Stimulated activated CD4-positive, alpha-beta T cell treated with anti-CD3 and anti-CD28 coated beads, Interleukin-15, amount 100 ng/mL, for 48 hours (primary cell): ENCODE measurements around the gene CCDC121.

ENCODE experiments used
- DNase-seq, 2 donors: peaks; one replicate each; pipeline ENCODE4 v3.0.0-alpha.2; 2020; ENCODE audit warnings: low read depth in 2 of 2

Gene CCDC121

DNA sequence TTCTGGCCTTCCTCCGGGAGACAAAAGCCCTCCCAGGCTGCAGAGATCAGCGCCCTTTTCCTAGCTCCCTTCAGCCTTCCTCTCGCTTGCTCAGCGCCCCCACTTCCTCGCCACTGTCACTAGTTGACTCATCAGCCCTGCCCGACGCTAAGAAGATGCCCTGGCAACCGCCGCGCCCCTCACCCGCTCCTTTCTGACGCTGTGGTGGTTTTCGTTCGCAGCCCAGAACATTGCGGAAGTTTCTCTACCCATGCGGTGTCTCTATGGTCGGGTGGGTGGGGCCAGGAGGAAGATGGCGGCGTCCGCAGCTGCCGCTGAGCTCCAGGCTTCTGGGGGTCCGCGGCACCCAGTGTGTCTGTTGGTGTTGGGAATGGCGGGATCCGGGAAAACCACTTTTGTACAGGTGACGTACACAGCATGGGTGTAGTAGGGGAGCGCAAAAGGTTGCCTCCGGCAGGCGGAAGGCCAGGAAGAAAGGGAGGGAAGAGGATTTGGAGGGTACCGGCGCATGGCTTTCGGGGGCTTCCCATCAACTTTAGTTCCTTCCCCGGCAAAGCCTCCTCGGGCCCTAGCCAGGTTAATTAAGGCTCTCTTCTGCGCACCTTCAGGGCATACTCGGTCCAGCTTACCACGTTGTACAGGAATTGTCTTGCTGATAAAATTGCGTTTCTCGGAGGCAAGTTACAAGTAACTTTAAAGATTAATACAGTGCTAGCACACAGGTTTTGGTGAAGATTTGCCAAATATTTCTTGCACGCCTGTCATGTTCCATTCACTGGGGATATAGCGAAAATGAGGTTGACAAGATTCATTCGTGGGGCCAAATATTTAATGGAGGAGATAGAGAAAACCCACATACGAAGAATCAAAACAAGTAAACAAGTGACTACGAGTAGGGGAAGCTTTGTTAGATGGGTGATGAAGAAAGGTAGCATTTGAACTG lies at the start of gene CCDC121, which contains the start of gene GPN1:
CCDC121 (minus strand) TSS at position 246 of the 943 bp plus-strand sequence. CDS start 1,213 bp downstream, outside the sequence.
GPN1 (plus strand) TSS at position 284 of the 943 bp plus-strand sequence; CDS start at position 293, 9 bp downstream.
- peak; percentile 90 to 93 for DNase-seq

- no peak for DNase-seq
These were observed 44.1 kb upstream of the CCDC121 start for GRCh38 chr2:27672723-27673486.

- no peak for DNase-seq
These were observed 42.4 kb upstream of the CCDC121 start for GRCh38 chr2:27671235-27671634.

DNA sequence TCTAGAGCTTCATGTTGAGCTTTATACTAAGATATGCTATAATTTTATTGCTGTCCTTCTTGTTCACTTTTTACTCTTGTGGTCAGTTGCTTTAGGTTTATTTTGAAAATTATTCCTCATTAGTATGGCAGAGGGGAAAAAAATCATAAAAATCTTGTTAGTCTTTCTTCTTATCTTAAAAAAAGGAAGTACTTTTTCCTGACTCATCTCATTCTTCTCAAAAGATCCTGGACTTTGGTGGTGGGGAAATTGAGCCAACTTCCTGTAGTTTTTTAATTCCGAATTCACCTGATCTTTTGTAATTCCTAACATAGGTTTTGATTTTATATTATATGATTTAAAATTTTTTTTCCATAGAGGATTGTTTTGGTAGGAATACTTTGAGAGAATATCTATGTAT lies 38.6 kb upstream of the CCDC121 start:
- no peak for DNase-seq

DNA sequence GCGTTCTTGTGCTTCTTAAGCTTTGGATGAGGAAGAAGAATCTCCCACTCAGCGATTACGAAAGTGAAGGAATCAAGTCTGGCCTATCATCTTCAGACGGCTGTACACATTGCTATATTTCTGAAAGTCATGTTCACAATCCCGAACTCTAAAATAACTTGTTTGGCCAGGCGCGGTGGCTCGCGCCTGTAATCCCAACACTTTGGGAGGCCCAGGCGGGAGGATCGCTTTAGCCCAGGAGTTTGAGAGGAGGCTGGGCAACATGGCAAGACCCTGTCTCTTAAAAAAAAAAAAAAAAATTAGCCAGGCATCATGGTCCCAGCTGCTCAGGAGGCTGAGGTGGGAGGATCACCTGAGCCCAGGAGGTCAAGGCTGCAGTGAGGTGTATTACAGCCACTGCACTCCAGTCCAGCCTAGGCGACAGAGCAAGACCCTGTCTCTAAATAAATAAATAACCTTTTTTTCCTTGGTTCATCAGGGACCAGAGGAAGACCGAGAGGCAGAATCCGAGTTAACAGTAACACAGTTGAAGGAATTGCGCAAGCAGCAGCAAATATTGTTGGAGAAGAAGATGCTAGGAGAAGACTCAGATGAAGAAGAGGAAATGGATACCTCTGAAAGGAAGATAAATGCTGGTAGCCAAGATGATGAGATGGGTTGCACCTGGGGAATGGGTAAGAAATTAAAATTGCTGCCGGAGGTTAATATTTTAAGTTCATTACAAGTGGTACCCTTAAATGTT lies 36.0 kb upstream of the CCDC121 start:
- DNase-seq: no peak

DNA sequence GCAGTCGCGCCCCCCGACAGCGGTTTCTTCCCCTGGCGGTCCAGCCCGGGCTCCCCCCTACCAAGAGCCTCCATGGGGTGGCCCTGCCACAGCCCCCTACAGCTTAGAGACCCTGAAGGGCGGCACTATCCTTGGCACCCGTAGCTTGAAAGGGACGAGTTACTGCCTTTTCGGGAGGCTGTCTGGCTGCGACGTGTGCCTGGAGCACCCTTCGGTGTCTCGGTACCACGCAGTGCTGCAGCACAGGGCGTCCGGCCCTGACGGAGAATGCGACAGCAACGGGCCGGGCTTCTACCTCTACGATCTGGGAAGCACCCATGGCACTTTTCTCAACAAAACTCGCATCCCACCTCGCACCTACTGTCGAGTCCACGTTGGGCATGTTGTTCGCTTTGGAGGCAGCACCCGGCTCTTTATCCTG lies 35.4 kb upstream of the CCDC121 start:
- peak in 1 of 2 donors; percentile 6 for DNase-seq

DNA sequence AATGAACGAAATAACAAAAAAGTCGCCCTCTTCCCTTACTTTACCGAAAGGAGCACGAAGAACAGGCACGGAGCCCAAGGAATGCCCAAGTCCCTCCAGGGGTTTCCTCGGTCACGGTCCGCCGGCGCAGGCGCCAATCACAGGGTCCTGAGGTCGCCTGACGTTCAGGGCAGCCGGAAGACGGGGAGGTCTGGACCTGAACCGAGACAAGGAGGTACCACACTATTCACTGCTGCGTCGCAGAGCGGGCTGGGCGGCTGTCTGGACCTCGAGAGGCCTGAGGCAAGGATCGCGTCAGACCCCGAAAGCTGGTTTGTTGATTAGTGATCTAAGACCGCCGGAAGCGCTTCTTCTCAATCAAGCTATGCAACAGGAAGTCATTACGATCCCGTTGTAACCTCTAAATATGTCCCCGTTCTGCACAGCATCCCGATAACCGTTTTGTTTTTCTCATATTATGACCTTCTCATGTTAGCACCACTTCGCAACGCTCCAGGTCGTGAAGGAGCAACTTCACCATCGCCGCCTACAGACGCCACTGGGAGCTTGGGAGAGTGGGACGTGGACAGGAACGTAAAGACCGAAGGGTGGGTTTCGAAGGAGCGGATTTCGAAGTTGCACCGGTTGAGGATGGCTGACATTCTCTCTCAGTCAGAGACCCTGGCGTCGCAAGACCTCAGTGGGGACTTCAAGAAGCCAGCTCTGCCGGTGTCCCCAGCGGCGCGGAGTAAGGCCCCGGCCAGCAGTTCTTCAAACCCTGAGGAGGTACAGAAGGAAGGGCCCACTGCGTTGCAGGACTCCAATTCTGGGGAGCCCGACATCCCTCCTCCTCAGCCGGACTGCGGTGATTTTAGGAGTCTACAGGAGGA lies 34.7 kb upstream of the CCDC121 start, which contains the start of the genes SLC4A1AP and SUPT7L:
SLC4A1AP (plus strand) TSS at position 605 of the 869 bp plus-strand sequence; CDS start at position 631, 26 bp downstream.
SUPT7L (minus strand) TSS at position 330 of the 869 bp plus-strand sequence. CDS start 1,422 bp downstream, outside the sequence.
- DNase-seq: peak; percentile 57

- no peak for DNase-seq
These were observed 32.6 kb upstream of the CCDC121 start for GRCh38 chr2:27661371-27661770.

- no peak for DNase-seq
These were observed 26.5 kb upstream of the CCDC121 start for GRCh38 chr2:27655155-27655951.

DNA sequence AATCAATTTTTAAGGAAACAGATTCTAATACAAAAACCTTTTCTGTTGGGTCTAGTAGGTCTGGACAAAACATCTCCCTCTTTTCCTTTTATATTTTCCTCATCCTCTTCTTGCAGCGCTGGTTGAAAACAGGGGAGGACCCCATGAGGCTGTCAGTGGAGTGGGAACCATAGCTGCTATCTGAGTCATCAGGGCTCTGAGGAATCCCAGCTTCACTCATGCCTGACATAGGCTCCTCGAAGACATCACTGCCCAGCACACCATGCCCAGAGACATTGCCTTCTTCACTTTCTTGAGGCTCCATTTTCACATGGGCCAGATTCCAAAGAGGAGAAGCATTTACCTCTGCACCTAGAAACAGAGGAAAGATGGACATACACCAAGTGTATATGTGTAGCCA lies 24.6 kb upstream of the CCDC121 start:
- DNase-seq: no peak

- no peak for DNase-seq
These were observed 24.0 kb upstream of the CCDC121 start for GRCh38 chr2:27652790-27653189.

DNA sequence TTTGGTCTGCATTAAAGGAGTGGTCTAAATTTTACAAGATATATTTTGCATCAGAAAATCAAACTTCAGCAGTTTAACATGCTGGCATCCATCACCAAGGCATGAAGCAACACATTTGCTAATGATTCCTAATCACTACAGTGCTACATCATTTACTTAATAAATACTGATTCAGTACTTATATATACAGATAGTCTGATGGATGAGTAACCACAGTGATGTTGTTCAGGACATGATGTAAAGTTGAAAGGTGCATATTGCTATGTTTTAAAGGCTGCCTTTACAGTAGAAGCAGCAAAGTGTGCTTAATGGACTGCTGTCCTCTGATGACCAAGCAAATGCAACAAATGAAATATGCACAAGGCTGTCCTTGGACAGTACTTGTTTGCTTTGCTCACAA lies 23.5 kb upstream of the CCDC121 start:
- DNase-seq: no peak

GRCh38 chr2:27651056-27651455 lies 22.2 kb upstream of the CCDC121 start:
- no peak for DNase-seq

DNA sequence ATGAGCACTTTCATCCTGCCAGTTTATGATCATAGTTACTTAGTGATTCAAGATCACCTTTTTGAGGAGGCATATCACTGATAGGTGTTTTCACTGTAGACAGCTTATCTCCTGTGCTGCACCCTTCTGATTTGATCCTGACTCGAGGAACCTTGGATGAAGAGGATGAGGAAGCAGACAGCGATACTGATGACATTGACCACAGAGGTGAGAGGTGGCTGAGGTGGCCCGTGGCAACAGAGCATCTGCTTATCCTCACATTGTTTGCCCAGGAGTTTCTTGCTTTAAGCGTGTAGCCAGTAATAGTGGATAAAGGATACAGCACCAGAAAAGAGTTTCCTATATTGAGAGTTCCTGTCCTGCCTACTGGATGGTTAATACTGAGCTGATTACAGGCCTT lies 18.9 kb upstream of the CCDC121 start:
- no peak for DNase-seq

DNA sequence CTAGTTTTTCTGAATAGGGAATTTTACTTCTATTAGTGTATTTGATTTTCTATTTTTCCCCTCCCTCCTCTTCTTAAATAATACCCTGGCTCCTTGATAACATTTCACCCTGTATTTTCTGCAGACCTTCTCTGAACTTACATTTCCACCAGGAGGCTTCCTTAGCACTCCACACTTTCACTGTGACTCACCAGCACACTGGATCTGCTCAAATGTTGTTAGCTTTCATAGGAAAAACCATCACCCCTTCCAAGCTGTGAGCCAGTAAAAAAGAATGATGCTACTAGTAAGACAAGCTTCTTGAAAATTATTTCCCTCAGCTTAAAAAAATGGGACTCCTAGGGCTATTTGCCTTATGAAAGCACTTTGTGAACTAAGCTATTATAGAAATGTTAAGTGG lies 18.5 kb upstream of the CCDC121 start:
- DNase-seq: no peak

DNA sequence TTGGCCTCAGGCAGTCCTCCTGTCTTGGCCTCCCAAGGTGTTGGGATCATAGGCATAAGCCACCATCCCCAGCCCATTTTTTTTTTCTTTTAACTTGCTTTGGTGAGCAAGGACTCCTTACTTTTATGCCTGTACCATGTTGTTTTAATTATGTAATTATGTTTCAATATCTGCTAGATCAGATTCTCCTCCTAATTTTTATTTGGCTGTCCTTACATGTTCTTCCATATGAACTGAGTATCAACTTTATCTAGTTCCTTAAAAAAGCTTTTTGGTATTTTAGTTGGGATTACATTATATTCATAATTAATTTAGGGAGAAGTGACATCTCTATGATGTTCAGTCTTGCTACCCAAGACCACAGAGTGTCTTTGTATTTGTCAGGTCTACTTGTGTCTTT lies 16.4 kb upstream of the CCDC121 start:
- no peak for DNase-seq

GRCh38 chr2:27640722-27641245 lies 12.0 kb upstream of the CCDC121 start:
- no peak for DNase-seq

DNA sequence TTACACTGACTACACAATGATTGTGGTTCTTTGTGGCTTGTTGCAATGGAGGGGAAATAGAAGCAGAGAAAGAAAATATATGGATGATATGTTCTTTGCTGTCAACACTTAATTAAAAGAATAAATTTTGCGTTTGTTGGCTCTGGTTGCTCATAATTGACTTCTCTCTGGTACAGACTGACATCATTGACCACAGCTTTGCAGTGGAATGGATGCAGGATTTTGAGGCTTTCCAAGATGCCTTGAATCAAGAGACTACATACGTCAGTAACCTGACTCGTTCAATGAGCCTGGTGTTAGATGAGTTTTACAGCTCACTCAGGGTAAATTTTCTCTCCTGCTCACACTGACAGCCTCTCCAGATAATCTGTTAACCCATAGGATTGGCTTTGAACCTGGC lies 9.9 kb upstream of the CCDC121 start:
- DNase-seq: peak in 1 of 2 donors; percentile 19

GRCh38 chr2:27638037-27638637 lies 9.3 kb upstream of the CCDC121 start:
- no peak for DNase-seq
